Fibroblast of lung (primary cell): ENCODE measurements around the gene CASP7. TPM values are rescaled to one million over a fixed set of nuclear protein-coding genes. Genes with fewer than 3 reads are reported as not detected.

Experiments
- DNase-seq, 2 donors: peaks; one replicate each; pipeline versions ENCODE4 v3.0.0 to v3.0.0-alpha.2; 2010; ENCODE audit warnings: low read depth in 2 of 2
- H2AFZ ChIP-seq: 2 replicates; pipeline ENCODE4 v1.5.1; 2012; ENCODE audit warnings: low read length, control low read depth, inconsistent platforms
- H3K27ac ChIP-seq: 2 replicates; pipeline ENCODE4 v1.5.1; 2011; ENCODE audit warnings: low read length, control low read depth; ENCODE audit not compliant: insufficient read depth
- H3K27me3 ChIP-seq: 2 replicates; pipeline ENCODE4 v1.5.1; 2011; ENCODE audit warnings: mild to moderate bottlenecking, low read length; ENCODE audit not compliant: control insufficient read depth, insufficient read depth
- H3K36me3 ChIP-seq: 2 replicates; pipeline ENCODE4 v1.5.1; 2011; ENCODE audit warnings: low read length; ENCODE audit not compliant: control insufficient read depth, insufficient read depth
- H3K4me1 ChIP-seq: 2 replicates; pipeline ENCODE4 v1.5.1; 2011; ENCODE audit warnings: low read length; ENCODE audit not compliant: control insufficient read depth, insufficient read depth; ENCODE audit errors: extremely low read depth
- H3K4me2 ChIP-seq: 2 replicates; pipeline ENCODE4 v1.5.1; 2011; ENCODE audit warnings: low read length, control low read depth; ENCODE audit not compliant: insufficient read depth; ENCODE audit errors: extremely low read depth
- H3K4me3 ChIP-seq, 4 experiments: fragments of 200-600 bp in 1 of 4; sonication (generic) in 1 of 4; replicated peaks in 1 of 4; 2 replicates each; pipeline ENCODE4 v1.5.1; 2011 to 2016; ENCODE audit warnings: low read length in 4 of 4, low read depth in 3 of 4, mild to moderate bottlenecking in 3 of 4, control low read depth in 2 of 4, inconsistent platforms in 1 of 4, mixed read lengths in 1 of 4; ENCODE audit not compliant: insufficient read depth in 1 of 4; ENCODE audit errors: control extremely low read depth in 1 of 4
- H3K79me2 ChIP-seq: 2 replicates; pipeline ENCODE4 v1.5.1; 2012; ENCODE audit warnings: mild to moderate bottlenecking, low read length, inconsistent platforms; ENCODE audit not compliant: control insufficient read depth, insufficient read depth
- H3K9ac ChIP-seq: 2 replicates; pipeline ENCODE4 v1.5.1; 2011; ENCODE audit warnings: mild to moderate bottlenecking, low read length, control low read depth; ENCODE audit not compliant: insufficient read depth
- H3K9me3 ChIP-seq: 2 replicates; pipeline ENCODE4 v1.5.1; 2012; ENCODE audit warnings: low read depth, low read length; ENCODE audit not compliant: control insufficient read depth, insufficient read depth
- H4K20me1 ChIP-seq: 2 replicates; pipeline ENCODE4 v1.5.1; 2011; ENCODE audit warnings: low read length; ENCODE audit not compliant: control insufficient read depth, insufficient read depth; ENCODE audit errors: extremely low read depth
- EZH2 ChIP-seq: IDR thresholded peaks from 2 replicates; pipeline ENCODE4 v1.5.1; 2012; ENCODE audit warnings: low read length, control low read depth, mild to moderate bottlenecking; ENCODE audit errors: missing control alignments
- polyA plus RNA-seq, 2 donors: library from polyadenylated mRNA; depleted of rRNA in 1 of 2; stranded (reverse) in 1 of 2; unstranded in 1 of 2; fragments of >200 nt; gene quantifications; 2 replicates each; pipeline ENCODE4 v1.2.1, GENCODE V29; 2011 to 2012; ENCODE audit warnings: missing spikeins in 1 of 2
- total RNA-seq: library from RNA; depleted of rRNA; stranded (reverse); fragments of >200 nt; gene quantifications from 2 replicates; pipeline ENCODE4 v1.2.1, GENCODE V29; 2014
- TF ChIP-seq, protein P1 (sequence below), 2 donors: IDR thresholded peaks in 1 of 2; conservative IDR thresholded peaks in 1 of 2; 1 replicate in 1 of 2; 2 replicates in 1 of 2; pipeline ENCODE4 v1.5.1; 2011 to 2012; ENCODE audit warnings: low read length in 2 of 2, control low read depth in 1 of 2, inconsistent platforms in 1 of 2, low read depth in 1 of 2, mild to moderate bottlenecking in 1 of 2

CASP7 gene
- total and polyA plus RNA-seq, 2 donors (not counting 1 experiment from before 2014, with no cell fraction given) = 27.0 to 28.9 TPM

DNA sequence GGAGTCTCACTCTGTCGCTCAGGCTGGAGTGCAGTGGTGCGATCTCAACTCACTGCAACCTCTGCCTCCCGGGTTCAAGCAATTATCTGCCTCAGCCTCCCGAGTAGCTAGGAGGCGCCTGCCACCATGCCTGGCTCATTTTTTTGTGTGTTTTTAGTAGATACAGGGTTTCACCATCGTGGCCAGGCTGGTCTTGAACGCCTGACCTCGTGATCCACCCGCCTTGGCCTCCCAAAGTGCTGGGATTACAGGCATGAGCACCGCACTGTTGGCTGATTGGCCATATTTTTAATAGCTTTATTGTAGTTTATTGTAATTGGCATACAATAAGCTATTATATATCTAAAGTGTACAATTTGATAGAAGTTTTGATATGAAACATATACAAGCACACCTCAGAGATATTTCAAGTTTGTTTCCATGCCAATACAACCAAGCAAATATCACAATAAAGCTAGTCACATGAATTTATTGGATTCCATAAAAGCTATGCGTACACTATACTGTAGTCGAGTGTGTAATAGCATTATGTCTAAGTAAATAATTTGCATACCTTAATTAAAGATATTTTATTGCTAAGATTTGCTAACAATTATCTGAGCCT, 77.3 kb downstream of the CASP7 start:
- no peak overlapping the region for H3K9ac ChIP-seq
- H3K27me3 ChIP-seq = no peaks in the 10 kb centered on the region
- no peak overlapping the region for H3K4me3 ChIP-seq
- no peak overlapping the region for H3K4me2 ChIP-seq
- H3K27ac ChIP-seq = no peak overlapping the region
- H3K36me3 ChIP-seq = no peaks in the 10 kb centered on the region
- H3K9me3 ChIP-seq = no peaks in the 10 kb centered on the region
- no peak for DNase-seq
- no peak overlapping the region for H2AFZ ChIP-seq
- no peaks in the 10 kb centered on the region for H3K79me2 ChIP-seq
- no peaks in the 10 kb centered on the region for H3K4me1 ChIP-seq
- no peaks in the 10 kb centered on the region for H4K20me1 ChIP-seq
- no peak for TF ChIP-seq EZH2
- TF ChIP-seq, protein P1, sequence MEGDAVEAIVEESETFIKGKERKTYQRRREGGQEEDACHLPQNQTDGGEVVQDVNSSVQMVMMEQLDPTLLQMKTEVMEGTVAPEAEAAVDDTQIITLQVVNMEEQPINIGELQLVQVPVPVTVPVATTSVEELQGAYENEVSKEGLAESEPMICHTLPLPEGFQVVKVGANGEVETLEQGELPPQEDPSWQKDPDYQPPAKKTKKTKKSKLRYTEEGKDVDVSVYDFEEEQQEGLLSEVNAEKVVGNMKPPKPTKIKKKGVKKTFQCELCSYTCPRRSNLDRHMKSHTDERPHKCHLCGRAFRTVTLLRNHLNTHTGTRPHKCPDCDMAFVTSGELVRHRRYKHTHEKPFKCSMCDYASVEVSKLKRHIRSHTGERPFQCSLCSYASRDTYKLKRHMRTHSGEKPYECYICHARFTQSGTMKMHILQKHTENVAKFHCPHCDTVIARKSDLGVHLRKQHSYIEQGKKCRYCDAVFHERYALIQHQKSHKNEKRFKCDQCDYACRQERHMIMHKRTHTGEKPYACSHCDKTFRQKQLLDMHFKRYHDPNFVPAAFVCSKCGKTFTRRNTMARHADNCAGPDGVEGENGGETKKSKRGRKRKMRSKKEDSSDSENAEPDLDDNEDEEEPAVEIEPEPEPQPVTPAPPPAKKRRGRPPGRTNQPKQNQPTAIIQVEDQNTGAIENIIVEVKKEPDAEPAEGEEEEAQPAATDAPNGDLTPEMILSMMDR (conservative IDR thresholded peaks at IDR 0.05 in 1 of 2, IDR thresholded peaks at IDR 0.05 in 1 of 2; ENCODE audit: low read depth in 1 of 2, low read length in 2 of 2) = no peak

DNA sequence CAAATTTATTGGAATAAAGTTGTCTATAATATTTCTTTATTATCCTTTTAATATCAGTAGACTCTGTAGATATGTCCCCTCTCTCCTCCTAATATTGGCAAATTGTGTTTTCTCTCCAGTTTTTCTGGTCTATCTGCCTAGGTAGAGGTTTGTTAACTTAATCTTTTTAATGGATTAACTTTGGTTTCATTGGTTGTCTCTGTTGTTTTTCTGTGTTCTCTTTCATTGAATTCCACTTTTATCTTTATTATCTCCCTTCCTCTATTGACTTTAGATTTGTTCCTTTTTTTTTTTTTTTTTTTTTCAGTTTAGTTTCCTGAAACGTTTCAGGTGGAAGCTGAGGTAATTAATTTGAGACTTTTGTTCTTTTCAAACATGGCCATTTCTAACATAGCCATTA, 82.4 kb downstream of the CASP7 start:
- H3K4me2 ChIP-seq = no peak overlapping the region
- H2AFZ ChIP-seq = no peak overlapping the region
- H4K20me1 ChIP-seq = no peaks in the 10 kb centered on the region
- no peak overlapping the region for H3K27ac ChIP-seq
- H3K9me3 ChIP-seq = no peaks in the 10 kb centered on the region
- H3K79me2 ChIP-seq = no peaks in the 10 kb centered on the region
- H3K27me3 ChIP-seq = no peaks in the 10 kb centered on the region
- TF ChIP-seq, protein P1 (conservative IDR thresholded peaks at IDR 0.05 in 1 of 2, IDR thresholded peaks at IDR 0.05 in 1 of 2; ENCODE audit: low read depth in 1 of 2, low read length in 2 of 2) = no peak
- TF ChIP-seq EZH2 = no peak
- no peaks in the 10 kb centered on the region for H3K4me1 ChIP-seq
- DNase-seq = no peak
- no peak overlapping the region for H3K9ac ChIP-seq
- no peaks in the 10 kb centered on the region for H3K36me3 ChIP-seq
- H3K4me3 ChIP-seq = no peak overlapping the region

DNA sequence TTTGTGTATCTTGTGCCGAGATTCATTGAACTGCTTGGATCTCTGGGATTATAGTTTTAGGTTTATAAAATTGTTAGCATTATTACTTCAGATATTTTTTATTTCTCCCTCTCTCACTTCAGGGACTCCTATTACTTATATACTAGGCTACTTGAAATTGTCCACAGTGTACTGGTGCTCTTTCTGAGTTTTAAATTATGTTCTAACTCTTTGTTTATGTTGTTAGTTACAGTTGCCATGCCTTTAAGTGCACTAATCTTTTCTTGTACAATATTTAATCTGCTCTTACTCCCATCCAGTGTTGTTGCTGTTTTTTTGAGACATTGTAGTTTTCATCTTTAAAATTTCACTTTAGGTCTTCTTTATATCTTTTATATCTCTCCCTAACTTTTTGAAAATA, 84.9 kb downstream of the CASP7 start:
- Histone ChIP-seq H3K4me1 (no peaks in the 10 kb centered on the region), H3K36me3 (no peaks in the 10 kb centered on the region), H3K9ac (no peak overlapping the region), H4K20me1 (no peaks in the 10 kb centered on the region), H3K79me2 (no peaks in the 10 kb centered on the region), H3K27me3 (no peaks in the 10 kb centered on the region), H3K4me3 (no peak overlapping the region), H2AFZ (no peak overlapping the region), H3K27ac (no peak overlapping the region), H3K9me3 (no peaks in the 10 kb centered on the region), H3K4me2 (no peak overlapping the region)
- TF ChIP-seq, protein P1 (conservative IDR thresholded peaks at IDR 0.05 in 1 of 2, IDR thresholded peaks at IDR 0.05 in 1 of 2; ENCODE audit: low read depth in 1 of 2, low read length in 2 of 2) = no peak
- no peak for TF ChIP-seq EZH2
- no peak for DNase-seq
